T47D (cell line): Measurements from ENCODE around the gene ZC3H7B.
"Not testable (repeated sequence)": the region's sequence is repeated elsewhere in the genome, so short reads cannot be mapped to it uniquely, and the experiment has no call there.

Experiments used
- DNase-seq, 2 experiments: peaks; one replicate each; pipeline versions ENCODE4 v3.0.0 to v3.0.0-alpha.2; 2011 to 2012; ENCODE audit warnings: low read depth in 1 of 2, low spot score in 1 of 2
- JUND ChIP-seq: IDR thresholded peaks from 2 replicates; pipeline ENCODE4 v1.6.1; 2012; ENCODE audit warnings: low read depth
- in situ Hi-C: cut with HindIII; loops from 2 replicates; pipeline ENCODE4 v1.10.0; 2016; ENCODE audit warnings: low sequenced_read_pairs, low pct_unique_long_range_greater_than_20kb

The ZC3H7B gene

GRCh38 chr22:41394012-41394356 lies 92.7 kb downstream of the ZC3H7B start:
- no peak for DNase-seq
- no peak for TF ChIP-seq JUND
- in situ Hi-C loops, result no loop called here

GRCh38 chr22:41395531-41396240 lies 94.4 kb downstream of the ZC3H7B start:
- in situ Hi-C loops, result no loop called here
- no peak for DNase-seq
- no peak for TF ChIP-seq JUND

- DNase-seq, result no peak
- in situ Hi-C loops, result no loop called here
- no peak for TF ChIP-seq JUND
Observed at GRCh38 chr22:41397143-41397811, 96.0 kb downstream of the ZC3H7B start.

- DNase-seq, result no peak
- in situ Hi-C loops, result no loop called here
- TF ChIP-seq JUND, result no peak
Observed at GRCh38 chr22:41398921-41399320, 97.6 kb downstream of the ZC3H7B start.

- DNase-seq, result no peak
- no peak for TF ChIP-seq JUND
- in situ Hi-C loops, result no loop called here
Observed at GRCh38 chr22:41401781-41402648, 100.7 kb downstream of the ZC3H7B start.

GRCh38 chr22:41402851-41403250 lies 101.5 kb downstream of the ZC3H7B start:
- in situ Hi-C loops, result not testable (repeated sequence)

GRCh38 chr22:41403532-41404318 lies 102.4 kb downstream of the ZC3H7B start:
- in situ Hi-C loops, result no loop called here
- no peak for TF ChIP-seq JUND
- DNase-seq, result peak; percentile 84 to 85

More at GRCh38 chr22:41402851-41403250, 101.5 kb downstream of the ZC3H7B start:
- DNase-seq, result not testable (repeated sequence)

- in situ Hi-C loops, result no loop called here
- TF ChIP-seq JUND, result no peak
- DNase-seq, result no peak
Observed at GRCh38 chr22:41405588-41405987, 104.3 kb downstream of the ZC3H7B start.

GRCh38 chr22:41406410-41406809 lies 105.1 kb downstream of the ZC3H7B start:
- no peak for TF ChIP-seq JUND
- no peak for DNase-seq
- in situ Hi-C loops, result no loop called here

GRCh38 chr22:41407433-41407832 lies 106.1 kb downstream of the ZC3H7B start:
- in situ Hi-C loops, result no loop called here
- no peak for DNase-seq
- no peak for TF ChIP-seq JUND

GRCh38 chr22:41408665-41409064 lies 107.3 kb downstream of the ZC3H7B start:
- TF ChIP-seq JUND, result no peak
- no peak for DNase-seq
- in situ Hi-C loops, result no loop called here
